Neural cell (in vitro differentiated cells): ENCODE measurements around the gene SF3B5.

Experiments used
- CTCF ChIP-seq: fragments of 450-650 bp; IDR thresholded peaks from 2 replicates; pipeline ENCODE4 v1.5.1; 2014; ENCODE audit warnings: antibody characterized with exemption, mild to moderate bottlenecking, moderate library complexity; ENCODE audit not compliant: poor library complexity, severe bottlenecking
- EP300 ChIP-seq: fragments of 450-650 bp; conservative IDR thresholded peaks from 2 replicates; pipeline ENCODE4 v1.6.1; 2014; ENCODE audit warnings: antibody characterized with exemption, mild to moderate bottlenecking, moderate library complexity; ENCODE audit not compliant: poor library complexity, severe bottlenecking

- TF ChIP-seq CTCF, result no peak
- no peak for TF ChIP-seq EP300
Measured at GRCh38 chr6:144077871-144078270, 17.5 kb downstream of the SF3B5 start.
